ENCODE measurements around the gene SEMA3F.

DNA sequence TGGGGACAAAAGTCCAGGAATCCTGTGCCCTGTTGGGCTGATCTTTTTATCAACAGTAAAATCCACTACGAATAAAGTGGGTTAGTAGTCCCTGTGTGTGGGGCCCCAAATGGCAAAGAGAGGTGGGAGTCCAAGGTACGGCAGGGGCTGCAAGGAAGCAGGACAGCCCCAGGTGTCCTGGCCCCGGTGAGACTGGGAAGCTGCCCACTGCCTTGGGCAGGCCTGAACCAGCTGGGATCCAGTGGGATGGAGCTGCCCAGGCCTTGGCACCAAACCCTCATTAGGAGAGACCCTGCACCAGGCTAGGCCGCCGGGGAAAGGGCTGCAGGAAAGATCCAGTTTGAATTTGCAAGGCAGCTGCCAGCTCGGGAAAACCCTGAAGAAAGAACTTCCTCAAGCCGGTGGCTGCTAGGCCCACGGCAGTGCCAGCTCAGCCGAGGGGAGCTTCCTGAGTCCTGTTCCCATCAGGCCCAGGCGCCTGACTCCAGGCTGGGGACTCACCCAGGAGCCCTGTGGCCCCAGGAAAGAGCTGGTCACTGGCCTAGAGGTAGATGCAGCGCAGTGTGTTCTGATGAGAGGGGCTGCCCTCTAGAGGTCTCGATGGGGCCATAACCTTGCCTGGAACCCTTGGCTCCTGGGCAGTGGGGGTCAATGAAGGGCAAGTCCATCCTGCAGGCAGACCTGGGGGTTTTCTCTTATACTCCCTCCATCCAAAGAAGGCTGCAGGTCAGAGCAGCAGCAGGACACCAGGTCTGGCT is 66.5 kb downstream of the SEMA3F start:
- TF ChIP-seq, protein P1, sequence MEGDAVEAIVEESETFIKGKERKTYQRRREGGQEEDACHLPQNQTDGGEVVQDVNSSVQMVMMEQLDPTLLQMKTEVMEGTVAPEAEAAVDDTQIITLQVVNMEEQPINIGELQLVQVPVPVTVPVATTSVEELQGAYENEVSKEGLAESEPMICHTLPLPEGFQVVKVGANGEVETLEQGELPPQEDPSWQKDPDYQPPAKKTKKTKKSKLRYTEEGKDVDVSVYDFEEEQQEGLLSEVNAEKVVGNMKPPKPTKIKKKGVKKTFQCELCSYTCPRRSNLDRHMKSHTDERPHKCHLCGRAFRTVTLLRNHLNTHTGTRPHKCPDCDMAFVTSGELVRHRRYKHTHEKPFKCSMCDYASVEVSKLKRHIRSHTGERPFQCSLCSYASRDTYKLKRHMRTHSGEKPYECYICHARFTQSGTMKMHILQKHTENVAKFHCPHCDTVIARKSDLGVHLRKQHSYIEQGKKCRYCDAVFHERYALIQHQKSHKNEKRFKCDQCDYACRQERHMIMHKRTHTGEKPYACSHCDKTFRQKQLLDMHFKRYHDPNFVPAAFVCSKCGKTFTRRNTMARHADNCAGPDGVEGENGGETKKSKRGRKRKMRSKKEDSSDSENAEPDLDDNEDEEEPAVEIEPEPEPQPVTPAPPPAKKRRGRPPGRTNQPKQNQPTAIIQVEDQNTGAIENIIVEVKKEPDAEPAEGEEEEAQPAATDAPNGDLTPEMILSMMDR (conservative IDR thresholded peaks at IDR 0.05; ENCODE audit: low read depth, low read length), result no peak
- no peak for TF ChIP-seq POLR2A (IDR thresholded peaks at IDR 0.05; ENCODE audit: low read depth, low read length)
- no peak for TF ChIP-seq FOS (IDR thresholded peaks at IDR 0.05; ENCODE audit: low read depth, low read length)
- TF ChIP-seq RAD21 (IDR thresholded peaks at IDR 0.05; ENCODE audit: low read length), result no peak
- no peak for TF ChIP-seq MAZ (IDR thresholded peaks at IDR 0.05; ENCODE audit: borderline replicate concordance, low read depth, low read length)
- no peak for TF ChIP-seq SMC3 (IDR thresholded peaks at IDR 0.05; ENCODE audit: low read depth, low read length)
- TF ChIP-seq, protein P2, sequence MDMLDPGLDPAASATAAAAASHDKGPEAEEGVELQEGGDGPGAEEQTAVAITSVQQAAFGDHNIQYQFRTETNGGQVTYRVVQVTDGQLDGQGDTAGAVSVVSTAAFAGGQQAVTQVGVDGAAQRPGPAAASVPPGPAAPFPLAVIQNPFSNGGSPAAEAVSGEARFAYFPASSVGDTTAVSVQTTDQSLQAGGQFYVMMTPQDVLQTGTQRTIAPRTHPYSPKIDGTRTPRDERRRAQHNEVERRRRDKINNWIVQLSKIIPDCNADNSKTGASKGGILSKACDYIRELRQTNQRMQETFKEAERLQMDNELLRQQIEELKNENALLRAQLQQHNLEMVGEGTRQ (IDR thresholded peaks at IDR 0.05; ENCODE audit: low read depth, low read length), result no peak
- TF ChIP-seq BHLHE40 (IDR thresholded peaks at IDR 0.05; ENCODE audit: low read depth, low read length), result no peak
- TF ChIP-seq, protein P3, sequence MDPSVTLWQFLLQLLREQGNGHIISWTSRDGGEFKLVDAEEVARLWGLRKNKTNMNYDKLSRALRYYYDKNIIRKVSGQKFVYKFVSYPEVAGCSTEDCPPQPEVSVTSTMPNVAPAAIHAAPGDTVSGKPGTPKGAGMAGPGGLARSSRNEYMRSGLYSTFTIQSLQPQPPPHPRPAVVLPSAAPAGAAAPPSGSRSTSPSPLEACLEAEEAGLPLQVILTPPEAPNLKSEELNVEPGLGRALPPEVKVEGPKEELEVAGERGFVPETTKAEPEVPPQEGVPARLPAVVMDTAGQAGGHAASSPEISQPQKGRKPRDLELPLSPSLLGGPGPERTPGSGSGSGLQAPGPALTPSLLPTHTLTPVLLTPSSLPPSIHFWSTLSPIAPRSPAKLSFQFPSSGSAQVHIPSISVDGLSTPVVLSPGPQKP (IDR thresholded peaks at IDR 0.05; ENCODE audit: borderline replicate concordance, low read depth, low read length), result no peak
